Activated CD4-positive, alpha-beta memory T cell treated with anti-CD3 and anti-CD28 coated beads for 36 hours (primary cell): ENCODE data around the gene DNMT3B. TPM values are rescaled to one million over a fixed set of nuclear protein-coding genes. Genes with fewer than 3 reads are reported as not detected.
"Not testable (repeated sequence)": the region's sequence is repeated elsewhere in the genome, so short reads cannot be mapped to it uniquely, and the experiment has no call there.

Experiments used
- CTCF ChIA-PET: fragments of 350-600 bp; sonication (Branson Sonifier 250); formaldehyde crosslinking; loops from one replicate; lab custom pipeline; 2021; ENCODE audit warnings: antibody characterized with exemption, inconsistent platforms; lab: Charles Lee
- POLR2A ChIA-PET: fragments of 350-600 bp; sonication (Branson Sonifier 250); formaldehyde crosslinking; loops from one replicate; lab custom pipeline; 2021; ENCODE audit warnings: antibody characterized with exemption; lab: Charles Lee
- DNase-seq: peaks from one replicate; pipeline ENCODE4 v3.0.0-alpha.2; 2020
- H3K27ac Mint-ChIP-seq: one replicate; pipeline ENCODE4 v1.8.0; 2021; ENCODE audit warnings: mixed read lengths
- H3K27me3 Mint-ChIP-seq: one replicate; pipeline ENCODE4 v1.8.0; 2021; ENCODE audit warnings: mixed read lengths
- H3K36me3 Mint-ChIP-seq: one replicate; pipeline ENCODE4 v1.8.0; 2021; ENCODE audit warnings: mixed read lengths
- H3K4me1 Mint-ChIP-seq: one replicate; pipeline ENCODE4 v1.8.0; 2021; ENCODE audit warnings: low read depth, mixed read lengths
- H3K4me3 Mint-ChIP-seq: one replicate; pipeline ENCODE4 v1.8.0; 2021; ENCODE audit warnings: mild to moderate bottlenecking, mixed read lengths
- H3K9me3 Mint-ChIP-seq: one replicate; pipeline ENCODE4 v1.8.0; 2021; ENCODE audit warnings: mixed read lengths
- intact Hi-C: fragments of 100-400 bp; cut with micrococcal nuclease; formaldehyde crosslinking; loops from one replicate; pipeline ENCODE4 v1.15.1; 2023
- total RNA-seq, 2 experiments: library from RNA; stranded (reverse); gene quantifications; one replicate each; pipeline ENCODE4 v1.2.3, GENCODE V29; 2021

DNMT3B gene
- total RNA-seq, 2 experiments from 2014 or later: 1.7 to 2.0 TPM

DNA sequence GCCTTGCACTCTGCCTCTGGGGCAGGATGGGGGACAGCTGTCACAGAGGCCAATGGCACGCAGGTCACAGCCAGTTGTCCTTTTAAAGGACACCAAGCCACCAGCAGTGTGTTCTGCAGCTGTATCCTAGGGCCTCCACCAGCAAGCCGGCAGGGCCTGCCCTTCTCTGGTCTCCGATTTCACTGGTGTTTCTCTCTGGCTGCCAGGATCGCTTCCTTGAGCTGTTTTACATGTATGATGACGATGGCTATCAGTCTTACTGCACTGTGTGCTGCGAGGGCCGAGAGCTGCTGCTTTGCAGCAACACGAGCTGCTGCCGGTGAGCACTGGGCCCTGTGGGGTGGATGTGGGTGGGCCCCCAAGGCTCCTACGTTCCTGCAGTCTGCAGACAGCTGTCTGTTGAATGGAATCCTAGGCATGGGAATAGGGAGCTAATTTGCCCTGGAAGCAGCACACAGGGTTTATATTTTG is 34.8 kb downstream of the DNMT3B start:
- H3K9me3 Mint-ChIP-seq: no peaks in the 10 kb centered on the region

DNA sequence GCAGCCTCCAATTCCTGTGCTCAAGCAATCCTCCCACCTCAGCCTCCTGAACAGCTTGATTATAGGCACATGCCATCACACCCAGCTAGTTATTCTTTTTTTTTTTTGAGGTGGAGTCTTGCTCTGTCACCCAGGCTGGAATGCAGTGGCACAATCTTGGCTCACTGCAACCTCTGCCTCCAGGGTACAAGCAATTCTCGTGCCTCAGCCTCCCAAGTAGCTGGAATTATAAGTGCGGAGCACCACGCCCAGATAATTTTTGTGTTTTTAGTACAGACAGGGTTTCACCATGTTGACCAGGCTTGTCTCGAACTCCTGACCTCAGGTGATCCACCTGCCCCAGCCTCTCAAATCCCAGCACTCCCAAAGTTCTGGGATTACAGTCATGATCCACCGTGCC is 35.4 kb downstream of the DNMT3B start:
- DNase-seq, H3K27ac Mint-ChIP-seq, POLR2A ChIA-PET, intact Hi-C loops, H3K36me3 Mint-ChIP-seq, H3K9me3 Mint-ChIP-seq, H3K4me3 Mint-ChIP-seq, H3K27me3 Mint-ChIP-seq: not testable (repeated sequence)
- H3K4me1 Mint-ChIP-seq: peaks cover 29% of the 10 kb centered on the region
- CTCF ChIA-PET: interaction anchor here (1.2 to 3.2 kb wide), 2 partner anchors 12 to 19 kb away, joined by 3 to 19 read pairs; no protein-coding TSS in a partner anchor

More for the DNA sequence above, 34.8 kb downstream of the DNMT3B start:
- no peaks in the 10 kb centered on the region for H3K27me3 Mint-ChIP-seq
- H3K4me1 Mint-ChIP-seq: peaks cover 34% of the 10 kb centered on the region
- CTCF ChIA-PET: interaction anchor here (1.2 to 3.2 kb wide), 2 partner anchors 12 to 18 kb away, joined by 3 to 19 read pairs; no protein-coding TSS in a partner anchor
- intact Hi-C loops: no loop called here
- H3K4me3 Mint-ChIP-seq: no peak overlapping the region
- POLR2A ChIA-PET: no interaction called here
- DNase-seq: no peak
- H3K27ac Mint-ChIP-seq: no peak overlapping the region
- H3K36me3 Mint-ChIP-seq: no peaks in the 10 kb centered on the region

DNA sequence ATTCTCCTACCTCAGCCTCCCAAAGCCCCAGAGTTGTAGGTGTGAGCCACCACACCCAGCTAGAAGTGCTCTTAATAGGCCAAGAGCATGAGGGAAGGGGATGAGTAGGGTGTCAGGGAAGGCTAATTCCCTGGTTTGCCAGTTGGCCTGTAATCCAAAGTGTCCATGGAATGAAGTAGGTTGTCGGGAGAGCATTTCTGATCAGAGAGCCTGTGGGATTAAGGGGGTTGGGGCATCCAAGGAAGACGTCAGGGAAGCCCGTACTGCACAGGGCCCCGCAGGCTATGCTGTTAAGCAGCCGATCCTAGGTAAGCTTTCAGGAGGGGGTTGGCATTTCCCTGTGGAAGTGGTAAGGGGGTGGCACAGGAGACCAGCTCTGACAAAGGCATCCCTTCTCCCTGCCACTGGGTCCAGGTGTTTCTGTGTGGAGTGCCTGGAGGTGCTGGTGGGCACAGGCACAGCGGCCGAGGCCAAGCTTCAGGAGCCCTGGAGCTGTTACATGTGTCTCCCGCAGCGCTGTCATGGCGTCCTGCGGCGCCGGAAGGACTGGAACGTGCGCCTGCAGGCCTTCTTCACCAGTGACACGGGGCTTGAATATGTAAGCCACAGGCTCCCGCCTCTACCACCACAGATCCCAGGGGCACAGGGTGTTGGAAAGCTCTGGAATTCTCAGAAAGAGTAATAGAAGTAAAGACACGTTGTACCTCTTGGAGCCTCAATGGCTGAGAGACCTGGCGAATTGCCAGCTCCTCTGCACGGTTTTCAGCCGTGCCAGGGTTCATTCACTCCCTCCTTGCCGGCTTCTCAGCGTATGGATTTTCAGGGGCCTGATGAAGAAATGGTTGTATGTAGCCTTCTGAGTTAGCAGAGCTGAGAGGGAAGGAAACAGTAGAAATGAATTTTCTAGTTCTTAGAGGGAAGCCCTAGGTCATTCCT is 36.1 kb downstream of the DNMT3B start:
- POLR2A ChIA-PET: no interaction called here

DNA sequence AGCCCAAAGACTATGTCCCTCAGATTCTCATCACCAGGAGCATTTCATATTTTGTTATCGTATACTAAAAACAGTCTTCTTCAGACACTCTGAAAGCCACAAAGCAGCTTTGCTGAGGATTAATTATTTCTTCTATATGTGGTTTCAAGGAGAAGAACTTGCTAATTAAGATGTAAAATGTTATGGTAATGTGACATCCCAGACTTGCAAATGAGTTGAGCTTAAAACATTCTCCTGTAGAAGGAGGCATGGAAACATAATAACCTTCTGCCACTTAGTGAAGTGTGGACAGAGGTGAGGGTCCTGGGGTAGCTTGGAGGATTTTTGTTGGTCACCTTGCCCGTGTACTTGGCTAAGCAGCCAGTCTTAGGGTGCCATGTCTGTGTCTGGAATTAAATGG is 40.9 kb downstream of the DNMT3B start:
- H3K4me1 Mint-ChIP-seq: no peaks in the 10 kb centered on the region
- no peaks in the 10 kb centered on the region for H3K9me3 Mint-ChIP-seq
- H3K27me3 Mint-ChIP-seq: no peaks in the 10 kb centered on the region
- intact Hi-C loops: no loop called here
- ChIA-PET CTCF (interaction anchor here (1.0 to 3.3 kb wide), 3 partner anchors 13 to 490 kb away, joined by 3 to 16 read pairs (median 3); no protein-coding TSS in a partner anchor), POLR2A (interaction anchor here (0.6 kb wide), 1 partner anchor 449 kb away, joined by 6 read pairs; no protein-coding TSS in a partner anchor)
- H3K27ac Mint-ChIP-seq: no peak overlapping the region
- no peak overlapping the region for H3K4me3 Mint-ChIP-seq
- DNase-seq: no peak
- H3K36me3 Mint-ChIP-seq: no peaks in the 10 kb centered on the region

More for the DNA sequence above, 36.1 kb downstream of the DNMT3B start:
- Mint-ChIP-seq H3K36me3 (no peaks in the 10 kb centered on the region), H3K27ac (no peak overlapping the region), H3K4me3 (no peak overlapping the region), H3K27me3 (no peaks in the 10 kb centered on the region), H3K4me1 (peaks cover 21% of the 10 kb centered on the region), H3K9me3 (no peaks in the 10 kb centered on the region)
- intact Hi-C loops: no loop called here
- DNase-seq: no peak
- CTCF ChIA-PET: interaction anchor here (1.0 to 3.2 kb wide), 2 partner anchors 10 to 20 kb away, joined by 3 to 19 read pairs; no protein-coding TSS in a partner anchor

DNA sequence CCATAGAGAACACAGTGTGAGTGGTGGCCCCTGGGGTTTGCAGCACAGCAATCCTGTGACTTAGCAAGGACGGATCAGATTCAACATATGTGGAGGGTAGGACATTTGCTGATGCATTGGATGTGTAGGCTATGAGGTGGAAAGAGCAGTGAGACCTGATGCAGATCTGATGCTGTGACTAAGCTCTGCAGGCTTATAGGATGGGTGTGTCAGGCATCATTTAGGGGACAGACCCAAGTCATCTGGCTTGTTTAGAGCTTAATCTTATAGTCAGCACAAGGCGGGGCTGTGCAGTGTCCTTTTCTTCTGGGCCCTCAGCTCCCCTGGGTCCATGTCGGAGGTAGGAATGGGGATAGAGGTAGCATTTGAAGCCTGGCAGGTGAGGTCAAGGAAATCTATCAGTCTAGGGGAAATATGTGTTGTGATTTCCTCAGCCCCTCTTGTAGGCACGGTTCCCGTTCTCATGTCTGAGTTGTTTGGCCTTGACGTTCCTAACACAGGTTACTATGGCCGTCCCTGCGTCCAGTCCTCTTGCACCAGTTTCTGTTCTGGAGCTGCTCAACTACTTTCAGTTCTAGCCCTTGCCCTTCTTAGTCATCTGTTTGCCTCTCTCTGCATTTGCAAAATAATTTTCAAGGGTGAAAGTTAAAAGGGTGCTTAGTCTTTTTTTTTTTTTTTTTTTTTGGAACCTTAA is 42.0 kb downstream of the DNMT3B start:
- POLR2A ChIA-PET: interaction anchor here (0.7 kb wide), 1 partner anchor 8 kb away, joined by 3 read pairs; no protein-coding TSS in a partner anchor
- no peak overlapping the region for H3K4me3 Mint-ChIP-seq

DNA sequence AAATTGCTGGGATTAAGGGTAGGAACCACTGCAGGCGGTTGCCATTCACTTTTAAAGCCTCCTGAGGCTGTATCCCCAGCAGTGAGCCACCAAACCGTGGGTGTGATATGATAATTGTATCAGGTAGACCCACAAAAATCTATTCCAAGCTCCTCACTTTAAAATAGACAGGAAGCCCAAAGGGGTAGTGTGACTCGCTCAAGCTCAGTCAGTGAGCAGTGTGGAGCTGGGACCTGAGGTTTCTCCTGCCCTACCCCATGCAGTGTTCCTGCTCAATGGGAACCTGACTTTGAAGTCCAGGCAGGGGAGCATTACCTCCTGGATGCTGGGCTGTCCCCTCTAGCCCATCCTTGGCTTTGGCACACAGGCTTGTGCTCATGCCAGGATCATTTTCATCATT is 42.6 kb downstream of the DNMT3B start:
- Mint-ChIP-seq H3K36me3 (no peaks in the 10 kb centered on the region), H3K4me3 (no peak overlapping the region), H3K4me1 (no peaks in the 10 kb centered on the region), H3K9me3 (no peaks in the 10 kb centered on the region), H3K27ac (no peak overlapping the region), H3K27me3 (no peaks in the 10 kb centered on the region)
- intact Hi-C loops: no loop called here
- no peak for DNase-seq
- POLR2A ChIA-PET: no interaction called here
- CTCF ChIA-PET: interaction anchor here (3.3 kb wide), 1 partner anchor 14 kb away, joined by 16 read pairs; no protein-coding TSS in a partner anchor

More for the DNA sequence above, 42.0 kb downstream of the DNMT3B start:
- Mint-ChIP-seq H3K4me1 (no peaks in the 10 kb centered on the region), H3K27me3 (no peaks in the 10 kb centered on the region), H3K36me3 (no peaks in the 10 kb centered on the region), H3K27ac (no peak overlapping the region), H3K9me3 (no peaks in the 10 kb centered on the region)
- CTCF ChIA-PET: interaction anchor here (3.3 kb wide), 1 partner anchor 14 kb away, joined by 16 read pairs; no protein-coding TSS in a partner anchor
- no peak for DNase-seq
- intact Hi-C loops: no loop called here

DNA sequence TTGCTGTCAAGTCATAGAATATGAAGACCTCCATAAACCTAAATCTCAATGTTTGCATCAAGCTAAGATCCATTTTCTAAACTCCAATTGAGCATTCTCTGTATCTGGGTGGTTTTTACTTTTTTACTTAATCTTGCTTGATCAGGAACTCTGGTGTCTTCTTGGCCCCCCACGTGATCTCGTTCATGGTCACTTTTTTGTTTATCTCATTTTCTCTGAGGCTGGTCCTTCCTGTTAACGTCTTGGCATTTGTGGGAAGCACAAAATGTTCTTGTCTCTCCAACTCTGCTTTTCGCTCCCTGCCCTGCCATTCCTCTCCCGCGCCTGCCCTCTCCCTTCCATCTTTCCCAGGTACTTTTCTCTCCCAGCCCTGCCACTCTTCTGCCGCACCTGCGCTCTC is 43.5 kb downstream of the DNMT3B start:
- H3K4me1 Mint-ChIP-seq: no peaks in the 10 kb centered on the region
- no peaks in the 10 kb centered on the region for H3K9me3 Mint-ChIP-seq
- DNase-seq: no peak
- POLR2A ChIA-PET: no interaction called here
- no peaks in the 10 kb centered on the region for H3K36me3 Mint-ChIP-seq
- H3K4me3 Mint-ChIP-seq: no peak overlapping the region
- no peaks in the 10 kb centered on the region for H3K27me3 Mint-ChIP-seq
- CTCF ChIA-PET: no interaction called here
- intact Hi-C loops: no loop called here
- no peak overlapping the region for H3K27ac Mint-ChIP-seq

DNA sequence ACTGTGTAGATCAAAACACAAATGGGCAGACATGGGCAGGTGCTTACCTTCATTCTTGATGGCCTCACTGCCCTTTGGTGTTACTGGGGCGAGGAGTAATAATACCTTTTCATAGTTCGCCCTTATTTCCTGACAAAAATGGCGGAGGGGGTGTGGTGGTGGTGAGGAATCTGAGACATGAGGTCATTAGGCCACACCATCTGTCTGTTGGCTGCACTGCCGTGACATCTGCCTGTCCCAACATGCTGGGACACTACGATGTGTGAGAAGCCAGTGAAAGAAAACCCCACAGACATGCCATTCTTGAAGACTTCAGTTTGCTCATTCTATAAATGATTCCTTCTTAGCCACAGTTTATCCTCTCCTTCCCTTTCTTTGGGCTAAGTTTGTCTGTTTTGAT is 44.2 kb downstream of the DNMT3B start:
- H3K27ac Mint-ChIP-seq: no peak overlapping the region
- H3K4me1 Mint-ChIP-seq: no peaks in the 10 kb centered on the region
- DNase-seq: no peak
- H3K27me3 Mint-ChIP-seq: no peaks in the 10 kb centered on the region
- H3K9me3 Mint-ChIP-seq: no peaks in the 10 kb centered on the region
- ChIA-PET POLR2A (no interaction called here), CTCF (no interaction called here)
- H3K4me3 Mint-ChIP-seq: no peak overlapping the region
- intact Hi-C loops: no loop called here
- H3K36me3 Mint-ChIP-seq: no peaks in the 10 kb centered on the region

DNA sequence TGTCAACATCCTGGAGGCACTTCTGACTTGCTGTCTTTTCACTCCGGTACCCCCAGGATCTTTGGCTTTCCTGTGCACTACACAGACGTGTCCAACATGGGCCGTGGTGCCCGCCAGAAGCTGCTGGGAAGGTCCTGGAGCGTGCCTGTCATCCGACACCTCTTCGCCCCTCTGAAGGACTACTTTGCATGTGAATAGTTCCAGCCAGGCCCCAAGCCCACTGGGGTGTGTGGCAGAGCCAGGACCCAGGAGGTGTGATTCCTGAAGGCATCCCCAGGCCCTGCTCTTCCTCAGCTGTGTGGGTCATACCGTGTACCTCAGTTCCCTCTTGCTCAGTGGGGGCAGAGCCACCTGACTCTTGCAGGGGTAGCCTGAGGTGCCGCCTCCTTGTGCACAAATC is 45.5 kb downstream of the DNMT3B start:
- H3K27ac Mint-ChIP-seq: no peak overlapping the region
- H3K4me3 Mint-ChIP-seq: no peak overlapping the region
- CTCF ChIA-PET: interaction anchor here (2.3 kb wide), 1 partner anchor 29 kb away, joined by 7 read pairs; no protein-coding TSS in a partner anchor
- DNase-seq: no peak
- no peaks in the 10 kb centered on the region for H3K9me3 Mint-ChIP-seq
- H3K36me3 Mint-ChIP-seq: no peaks in the 10 kb centered on the region
- POLR2A ChIA-PET: no interaction called here
- intact Hi-C loops: no loop called here
- H3K4me1 Mint-ChIP-seq: no peaks in the 10 kb centered on the region
- no peaks in the 10 kb centered on the region for H3K27me3 Mint-ChIP-seq

DNA sequence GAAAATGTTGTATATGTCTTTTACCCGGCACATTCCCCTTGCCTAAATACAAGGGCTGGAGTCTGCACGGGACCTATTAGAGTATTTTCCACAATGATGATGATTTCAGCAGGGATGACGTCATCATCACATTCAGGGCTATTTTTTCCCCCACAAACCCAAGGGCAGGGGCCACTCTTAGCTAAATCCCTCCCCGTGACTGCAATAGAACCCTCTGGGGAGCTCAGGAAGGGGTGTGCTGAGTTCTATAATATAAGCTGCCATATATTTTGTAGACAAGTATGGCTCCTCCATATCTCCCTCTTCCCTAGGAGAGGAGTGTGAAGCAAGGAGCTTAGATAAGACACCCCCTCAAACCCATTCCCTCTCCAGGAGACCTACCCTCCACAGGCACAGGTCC is 46.3 kb downstream of the DNMT3B start:
- no peaks in the 10 kb centered on the region for H3K4me1 Mint-ChIP-seq

DNA sequence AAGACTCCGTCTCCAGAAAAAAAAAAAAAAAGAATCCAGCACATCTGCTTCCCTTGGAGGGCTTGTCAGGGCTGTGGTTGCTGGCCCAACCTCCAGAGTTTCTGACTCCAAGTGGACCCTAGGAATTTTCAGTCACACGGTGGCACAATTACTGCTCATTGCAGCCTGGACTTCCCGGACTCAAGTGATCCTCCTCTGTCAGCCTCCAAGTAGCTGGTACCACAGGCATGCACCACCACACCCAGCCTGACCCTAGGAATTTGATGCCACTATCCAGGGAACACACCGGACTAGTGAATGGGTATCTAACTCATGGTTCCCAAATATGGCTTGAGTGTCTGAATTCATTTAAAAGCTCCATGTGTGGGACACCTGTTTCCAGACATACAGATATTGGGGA is 47.7 kb downstream of the DNMT3B start:
- H3K9me3 Mint-ChIP-seq: no peaks in the 10 kb centered on the region
- CTCF ChIA-PET: interaction anchor here (1.1 to 2.0 kb wide), 3 partner anchors 13 to 32 kb away, joined by 3 to 6 read pairs (median 5); no protein-coding TSS in a partner anchor

More for the DNA sequence above, 46.3 kb downstream of the DNMT3B start:
- ChIA-PET POLR2A (no interaction called here), CTCF (interaction anchor here (0.8 to 2.3 kb wide), 2 partner anchors 10 to 30 kb away, joined by 3 to 7 read pairs; no protein-coding TSS in a partner anchor)
- Mint-ChIP-seq H3K36me3 (no peaks in the 10 kb centered on the region), H3K4me3 (no peak overlapping the region), H3K9me3 (no peaks in the 10 kb centered on the region), H3K27ac (no peak overlapping the region), H3K27me3 (no peaks in the 10 kb centered on the region)
- intact Hi-C loops: no loop called here
- DNase-seq: no peak

More for the DNA sequence above, 47.7 kb downstream of the DNMT3B start:
- Mint-ChIP-seq H3K27ac (no peak overlapping the region), H3K4me3 (no peak overlapping the region), H3K27me3 (no peaks in the 10 kb centered on the region), H3K4me1 (no peaks in the 10 kb centered on the region), H3K36me3 (no peaks in the 10 kb centered on the region)
- POLR2A ChIA-PET: no interaction called here
- intact Hi-C loops: no loop called here
- no peak for DNase-seq
